ENCODE results near the gene TNNC2. TPM values are rescaled to one million over a fixed set of nuclear protein-coding genes. Genes with fewer than 3 reads are reported as not detected.

The TNNC2 gene
- total and polyA plus RNA-seq, 2 donors from 2014 or later, result 1.9 TPM; not detected in 1

GRCh38 chr20:45873409-45874103 lies 46.4 kb upstream of the TNNC2 start:
- Histone ChIP-seq H3K36me3 (ENCODE audit: control insufficient read depth in 2 of 3, insufficient read depth in 3 of 3, low read length in 3 of 3) (peaks cover 0 to 15% (median 6%) of the 10 kb centered on the region in 3 donors), H3K27me3 (ENCODE audit: control insufficient read depth, insufficient read depth, low read length) (no peaks in the 10 kb centered on the region), H3K9ac (ENCODE audit: low read length in 3 of 3) (no peak overlapping the region), H3K27ac (ENCODE audit: low read depth in 2 of 2, low read length in 2 of 2) (no peak overlapping the region), H3K9me3 (ENCODE audit: control insufficient read depth in 2 of 3, insufficient read depth in 1 of 3, low read length in 3 of 3) (no peaks in the 10 kb centered on the region), H3K4me3 (ENCODE audit: low read length in 3 of 3) (no peak overlapping the region), H3K4me1 (ENCODE audit: control insufficient read depth in 2 of 3, insufficient read depth in 2 of 3, low read depth in 1 of 3, low read length in 3 of 3) (no peaks in the 10 kb centered on the region)
- DNase-seq (no peak), FAIRE-seq (no peak)
- intact Hi-C loops (cut with DNase I), result no loop called here
- TF ChIP-seq CTCF (IDR thresholded peaks at IDR 0.05; ENCODE audit: borderline replicate concordance, extremely low read depth, insufficient read depth), result no peak

- intact Hi-C loops (cut with DNase I), result no loop called here
- Histone ChIP-seq H3K27me3 (ENCODE audit: control insufficient read depth, insufficient read depth, low read length) (no peaks in the 10 kb centered on the region), H3K4me1 (ENCODE audit: control insufficient read depth in 2 of 3, insufficient read depth in 2 of 3, low read depth in 1 of 3, low read length in 3 of 3) (no peaks in the 10 kb centered on the region), H3K9me3 (ENCODE audit: control insufficient read depth in 2 of 3, insufficient read depth in 1 of 3, low read length in 3 of 3) (no peaks in the 10 kb centered on the region), H3K4me3 (ENCODE audit: low read length in 3 of 3) (no peak overlapping the region), H3K9ac (ENCODE audit: low read length in 3 of 3) (no peak overlapping the region), H3K36me3 (ENCODE audit: control insufficient read depth in 2 of 3, insufficient read depth in 3 of 3, low read length in 3 of 3) (peaks cover 0 to 9% (median 3%) of the 10 kb centered on the region in 3 donors), H3K27ac (ENCODE audit: low read depth in 2 of 2, low read length in 2 of 2) (no peak overlapping the region)
- no peak for FAIRE-seq
- TF ChIP-seq CTCF (IDR thresholded peaks at IDR 0.05; ENCODE audit: borderline replicate concordance, extremely low read depth, insufficient read depth), result no peak
- peak in 1 of 5 donors; percentile 24 for DNase-seq
Measured at GRCh38 chr20:45872626-45873025, 45.5 kb upstream of the TNNC2 start.

- no peak overlapping the region for H3K27ac ChIP-seq (ENCODE audit: low read depth in 2 of 2, low read length in 2 of 2)
Measured at GRCh38 chr20:45867819-45868176, 40.7 kb upstream of the TNNC2 start.

More at GRCh38 chr20:45867819-45868176, 40.7 kb upstream of the TNNC2 start:
- Histone ChIP-seq H3K4me1 (ENCODE audit: control insufficient read depth in 2 of 3, insufficient read depth in 2 of 3, low read depth in 1 of 3, low read length in 3 of 3) (no peaks in the 10 kb centered on the region), H3K4me3 (ENCODE audit: low read length in 3 of 3) (no peak overlapping the region), H3K9ac (ENCODE audit: low read length in 3 of 3) (no peak overlapping the region), H3K36me3 (ENCODE audit: control insufficient read depth in 2 of 3, insufficient read depth in 3 of 3, low read length in 3 of 3) (no peaks in the 10 kb centered on the region), H3K9me3 (ENCODE audit: control insufficient read depth in 2 of 3, insufficient read depth in 1 of 3, low read length in 3 of 3) (no peaks in the 10 kb centered on the region), H3K27me3 (ENCODE audit: control insufficient read depth, insufficient read depth, low read length) (no peaks in the 10 kb centered on the region)
- intact Hi-C loops (cut with DNase I), result no loop called here
- no peak for TF ChIP-seq CTCF (IDR thresholded peaks at IDR 0.05; ENCODE audit: borderline replicate concordance, extremely low read depth, insufficient read depth)
- FAIRE-seq (no peak), DNase-seq (no peak)

Data from kidney (tissue), 14 donors.